Muscle layer of duodenum (tissue), 2 donors: Measurements from ENCODE around the gene TNFSF9.

ENCODE experiments used
- H3K27ac ChIP-seq: one replicate; pipeline ENCODE4 v1.7.0; 2013; ENCODE audit warnings: mild to moderate bottlenecking, low read length
- H3K27me3 ChIP-seq: one replicate; pipeline ENCODE4 v1.7.0; 2013; ENCODE audit warnings: low read depth, mild to moderate bottlenecking, control low read depth, low read length
- H3K36me3 ChIP-seq, 2 donors: one replicate each; pipeline ENCODE4 v1.7.0; 2013; ENCODE audit warnings: low read length in 2 of 2, control low read depth in 1 of 2, mild to moderate bottlenecking in 1 of 2; ENCODE audit not compliant: insufficient read depth in 2 of 2, control insufficient read depth in 1 of 2
- H3K4me1 ChIP-seq, 2 donors: one replicate each; pipeline ENCODE4 v1.7.0; 2013; ENCODE audit warnings: low read length in 2 of 2, mild to moderate bottlenecking in 2 of 2, control low read depth in 1 of 2, moderate library complexity in 1 of 2; ENCODE audit not compliant: insufficient read depth in 2 of 2, control insufficient read depth in 1 of 2
- H3K4me3 ChIP-seq, 2 donors: one replicate each; pipeline ENCODE4 v1.7.0; 2013; ENCODE audit warnings: low read length in 2 of 2, low read depth in 1 of 2, mild to moderate bottlenecking in 1 of 2
- H3K9me3 ChIP-seq, 2 donors: one replicate each; pipeline ENCODE4 v1.7.0; 2013; ENCODE audit warnings: low read length in 2 of 2, control low read depth in 1 of 2, mild to moderate bottlenecking in 1 of 2; ENCODE audit not compliant: control insufficient read depth in 1 of 2
- donor health status: healthy.

TNFSF9 gene

GRCh38 chr19:6530386-6531162 lies at the start of gene TNFSF9:
Gene TNFSF9 (plus strand): TSS chr19:6531026. CDS start chr19:6531037, 11 bp downstream.
- no peaks in the 10 kb centered on the region for H3K9me3 ChIP-seq
- peaks cover 7 to 36% of the 10 kb centered on the region in 2 donors for H3K4me1 ChIP-seq
- peak within 1 kb of the TSS; percentile 17 for H3K27ac ChIP-seq
- H3K36me3 ChIP-seq, result no peaks in the 10 kb centered on the region
- peaks cover 17% of the 10 kb centered on the region for H3K27me3 ChIP-seq
- peak within 1 kb of the TSS; percentile 57 to 67 for H3K4me3 ChIP-seq

- Histone ChIP-seq H3K36me3 (no peaks in the 10 kb centered on the region), H3K27me3 (peaks cover 7% of the 10 kb centered on the region), H3K27ac (no peak within 1 kb of the TSS), H3K4me1 (peaks cover 0 to 2% of the 10 kb centered on the region in 2 donors), H3K4me3 (peak within 1 kb of the TSS; percentile 20 to 52), H3K9me3 (no peaks in the 10 kb centered on the region)
Measured at GRCh38 chr19:6481541-6482342, 49.1 kb upstream of the TNFSF9 start, which contains the start of gene DENND1C. Gene DENND1C (minus strand): TSS chr19:6481787. CDS start chr19:6481695, 92 bp downstream.

GRCh38 chr19:6482343-6482686 lies 48.5 kb upstream of the TNFSF9 start:
- H3K36me3 ChIP-seq, result no peaks in the 10 kb centered on the region
- H3K4me3 ChIP-seq, result no peak overlapping the region
- no peaks in the 10 kb centered on the region for H3K9me3 ChIP-seq
- peaks cover 3% of the 10 kb centered on the region for H3K27me3 ChIP-seq
- H3K4me1 ChIP-seq, result no peaks in the 10 kb centered on the region
- no peak overlapping the region for H3K27ac ChIP-seq

- H3K27me3 ChIP-seq, result peaks cover 3% of the 10 kb centered on the region
- no peak overlapping the region for H3K4me3 ChIP-seq
Measured at GRCh38 chr19:6483235-6483634, 47.6 kb upstream of the TNFSF9 start.

GRCh38 chr19:6484230-6484629 lies 46.6 kb upstream of the TNFSF9 start:
- H3K36me3 ChIP-seq, result no peaks in the 10 kb centered on the region
- no peaks in the 10 kb centered on the region for H3K9me3 ChIP-seq
- no peak overlapping the region for H3K4me3 ChIP-seq
- peaks cover 3% of the 10 kb centered on the region for H3K27me3 ChIP-seq
- H3K4me1 ChIP-seq, result no peaks in the 10 kb centered on the region
- H3K27ac ChIP-seq, result no peak overlapping the region

More at GRCh38 chr19:6483235-6483634, 47.6 kb upstream of the TNFSF9 start:
- H3K36me3 ChIP-seq, result no peaks in the 10 kb centered on the region
- H3K4me1 ChIP-seq, result no peaks in the 10 kb centered on the region
- no peak overlapping the region for H3K27ac ChIP-seq
- H3K9me3 ChIP-seq, result no peaks in the 10 kb centered on the region

GRCh38 chr19:6484831-6485230 lies 46.0 kb upstream of the TNFSF9 start:
- Histone ChIP-seq H3K9me3 (no peaks in the 10 kb centered on the region), H3K27me3 (peaks cover 3% of the 10 kb centered on the region), H3K4me3 (no peak overlapping the region), H3K36me3 (no peaks in the 10 kb centered on the region), H3K4me1 (no peaks in the 10 kb centered on the region), H3K27ac (no peak overlapping the region)

- peaks cover 5 to 11% of the 10 kb centered on the region in 2 donors for H3K9me3 ChIP-seq
- no peak overlapping the region for H3K27ac ChIP-seq
- H3K27me3 ChIP-seq, result no peaks in the 10 kb centered on the region
- no peak overlapping the region for H3K4me3 ChIP-seq
- H3K4me1 ChIP-seq, result no peaks in the 10 kb centered on the region
- H3K36me3 ChIP-seq, result no peaks in the 10 kb centered on the region
Measured at GRCh38 chr19:6489278-6490061, 41.4 kb upstream of the TNFSF9 start.

- Histone ChIP-seq H3K9me3 (peaks cover 5 to 11% of the 10 kb centered on the region in 2 donors), H3K36me3 (no peaks in the 10 kb centered on the region), H3K4me1 (no peaks in the 10 kb centered on the region), H3K4me3 (no peak overlapping the region), H3K27ac (no peak overlapping the region), H3K27me3 (no peaks in the 10 kb centered on the region)
Measured at GRCh38 chr19:6490134-6490533, 40.7 kb upstream of the TNFSF9 start.

- Histone ChIP-seq H3K27me3 (no peaks in the 10 kb centered on the region), H3K27ac (no peak overlapping the region), H3K36me3 (no peaks in the 10 kb centered on the region)
Measured at GRCh38 chr19:6491802-6492592, 38.8 kb upstream of the TNFSF9 start.

GRCh38 chr19:6494438-6495036 lies 36.3 kb upstream of the TNFSF9 start:
- Histone ChIP-seq H3K27me3 (no peaks in the 10 kb centered on the region), H3K9me3 (peaks cover 5 to 11% of the 10 kb centered on the region in 2 donors), H3K4me3 (no peak overlapping the region), H3K36me3 (no peaks in the 10 kb centered on the region), H3K4me1 (no peaks in the 10 kb centered on the region), H3K27ac (no peak overlapping the region)

More at GRCh38 chr19:6491802-6492592, 38.8 kb upstream of the TNFSF9 start:
- H3K4me1 ChIP-seq, result no peaks in the 10 kb centered on the region
- peaks cover 5 to 11% of the 10 kb centered on the region in 2 donors for H3K9me3 ChIP-seq
- H3K4me3 ChIP-seq, result no peak overlapping the region
